Measurements from ENCODE around the gene ANKRD31.

Gene ANKRD31

DNA sequence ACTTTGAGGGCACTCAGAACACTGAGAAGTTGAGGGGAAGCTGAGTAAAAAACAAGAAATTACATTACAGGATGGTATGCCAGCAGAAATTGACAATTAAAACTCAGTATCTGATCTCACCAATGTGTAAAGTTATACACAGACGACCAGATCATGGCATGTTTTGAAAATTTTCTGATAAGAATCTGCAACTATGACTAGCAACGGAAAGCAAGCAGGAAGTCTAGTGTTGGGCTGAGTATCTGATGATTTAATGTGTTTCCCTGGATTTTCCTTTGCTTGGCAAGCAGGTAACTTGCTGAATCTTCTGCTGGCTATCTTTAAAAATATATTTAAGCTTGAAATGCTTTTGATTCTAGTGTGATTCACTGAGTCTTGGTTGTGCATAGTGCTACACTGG, 179.1 kb downstream of the ANKRD31 start:
- no peak for DNase-seq
- in situ Hi-C loops (cut with HindIII; ENCODE audit: low pct_ligation_motif_present, low sequenced_read_pairs) = no loop called here
- TF ChIP-seq, protein P1, sequence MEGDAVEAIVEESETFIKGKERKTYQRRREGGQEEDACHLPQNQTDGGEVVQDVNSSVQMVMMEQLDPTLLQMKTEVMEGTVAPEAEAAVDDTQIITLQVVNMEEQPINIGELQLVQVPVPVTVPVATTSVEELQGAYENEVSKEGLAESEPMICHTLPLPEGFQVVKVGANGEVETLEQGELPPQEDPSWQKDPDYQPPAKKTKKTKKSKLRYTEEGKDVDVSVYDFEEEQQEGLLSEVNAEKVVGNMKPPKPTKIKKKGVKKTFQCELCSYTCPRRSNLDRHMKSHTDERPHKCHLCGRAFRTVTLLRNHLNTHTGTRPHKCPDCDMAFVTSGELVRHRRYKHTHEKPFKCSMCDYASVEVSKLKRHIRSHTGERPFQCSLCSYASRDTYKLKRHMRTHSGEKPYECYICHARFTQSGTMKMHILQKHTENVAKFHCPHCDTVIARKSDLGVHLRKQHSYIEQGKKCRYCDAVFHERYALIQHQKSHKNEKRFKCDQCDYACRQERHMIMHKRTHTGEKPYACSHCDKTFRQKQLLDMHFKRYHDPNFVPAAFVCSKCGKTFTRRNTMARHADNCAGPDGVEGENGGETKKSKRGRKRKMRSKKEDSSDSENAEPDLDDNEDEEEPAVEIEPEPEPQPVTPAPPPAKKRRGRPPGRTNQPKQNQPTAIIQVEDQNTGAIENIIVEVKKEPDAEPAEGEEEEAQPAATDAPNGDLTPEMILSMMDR (IDR thresholded peaks at IDR 0.05; ENCODE audit: low read depth, low read length, missing control alignments) = no peak
- H3K27me3 ChIP-seq (replicated peaks) = no peaks in the 10 kb centered on the region
- no peak overlapping the region for H3K27ac ChIP-seq
- H3K36me3 ChIP-seq (replicated peaks) = no peaks in the 10 kb centered on the region
- H3K4me3 ChIP-seq (ENCODE audit: low read depth, low read length) = no peak overlapping the region

DNA sequence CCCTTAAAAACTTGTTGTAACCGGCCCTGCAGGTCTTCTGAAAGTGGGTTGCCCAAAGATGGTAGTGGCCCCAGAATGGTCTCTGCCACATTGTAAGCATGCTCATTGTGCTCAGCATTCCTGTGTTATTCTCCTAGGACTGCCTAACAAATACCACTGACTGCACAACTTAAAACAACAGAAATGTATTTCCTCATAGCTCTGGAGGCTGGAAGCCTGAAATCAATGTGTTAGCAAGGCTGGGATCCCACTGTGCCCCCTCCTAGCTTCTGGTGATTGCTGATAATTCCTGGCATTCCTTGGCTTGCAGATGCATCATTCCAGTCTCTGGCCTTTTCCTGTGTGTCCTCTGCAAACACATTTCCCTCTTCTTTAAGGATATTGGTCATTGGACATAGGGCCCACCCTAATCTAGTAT, 180.9 kb downstream of the ANKRD31 start:
- TF ChIP-seq, protein P1 (IDR thresholded peaks at IDR 0.05; ENCODE audit: low read depth, low read length, missing control alignments) = no peak
- Histone ChIP-seq H3K27ac (no peak overlapping the region), H3K36me3 (replicated peaks) (no peaks in the 10 kb centered on the region), H3K4me3 (ENCODE audit: low read depth, low read length) (no peak overlapping the region), H3K27me3 (replicated peaks) (no peaks in the 10 kb centered on the region)
- peak; percentile 27 for DNase-seq
- in situ Hi-C loops (cut with HindIII; ENCODE audit: low pct_ligation_motif_present, low sequenced_read_pairs) = no loop called here

DNA sequence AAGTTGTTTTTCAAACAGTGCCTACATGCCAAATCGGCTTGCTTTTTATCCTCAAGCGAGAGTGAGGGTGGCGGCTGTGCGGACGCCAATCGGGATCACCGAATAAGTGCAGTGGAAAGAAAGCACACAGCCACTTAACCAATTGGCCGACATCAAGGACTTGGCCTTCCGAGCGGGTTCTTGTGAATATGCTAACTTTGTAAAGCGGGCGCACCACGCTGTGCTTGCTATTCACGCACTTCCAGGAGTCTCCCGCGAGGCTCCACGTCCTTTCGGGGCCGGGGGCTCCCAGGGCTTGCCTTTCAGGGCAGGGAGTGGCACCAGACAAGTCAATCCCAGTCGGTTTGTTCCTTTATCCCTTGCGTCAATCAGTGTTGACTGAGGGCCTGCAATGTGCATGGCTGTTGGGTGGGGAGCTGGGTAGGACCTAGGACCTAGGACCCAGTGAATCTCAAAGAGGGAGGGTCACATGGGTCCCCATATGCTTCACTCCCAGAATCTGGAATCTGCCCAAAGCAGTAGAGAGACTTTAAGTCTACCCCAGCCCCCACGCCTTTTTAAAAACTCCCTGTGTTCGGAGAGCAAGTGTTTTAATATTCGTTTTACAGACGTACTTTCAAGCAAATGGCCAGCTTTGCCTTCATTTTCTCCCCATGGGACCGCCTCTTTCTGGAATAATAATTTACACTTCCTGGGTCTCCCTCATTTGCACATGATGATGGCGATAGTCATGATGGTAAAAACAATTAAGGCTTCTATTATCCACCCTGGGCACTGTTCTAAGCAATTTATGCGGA, 182.3 kb downstream of the ANKRD31 start:
- H3K27me3 ChIP-seq (replicated peaks) = no peaks in the 10 kb centered on the region
- H3K27ac ChIP-seq = peak overlapping the region; percentile 32
- in situ Hi-C loops (cut with HindIII; ENCODE audit: low pct_ligation_motif_present, low sequenced_read_pairs) = no loop called here
- no peaks in the 10 kb centered on the region for H3K36me3 ChIP-seq (replicated peaks)
- TF ChIP-seq, protein P1 (IDR thresholded peaks at IDR 0.05; ENCODE audit: low read depth, low read length, missing control alignments) = no peak
- peak; percentile 27 for DNase-seq
- peak overlapping the region; percentile 69 for H3K4me3 ChIP-seq (ENCODE audit: low read depth, low read length)

DNA sequence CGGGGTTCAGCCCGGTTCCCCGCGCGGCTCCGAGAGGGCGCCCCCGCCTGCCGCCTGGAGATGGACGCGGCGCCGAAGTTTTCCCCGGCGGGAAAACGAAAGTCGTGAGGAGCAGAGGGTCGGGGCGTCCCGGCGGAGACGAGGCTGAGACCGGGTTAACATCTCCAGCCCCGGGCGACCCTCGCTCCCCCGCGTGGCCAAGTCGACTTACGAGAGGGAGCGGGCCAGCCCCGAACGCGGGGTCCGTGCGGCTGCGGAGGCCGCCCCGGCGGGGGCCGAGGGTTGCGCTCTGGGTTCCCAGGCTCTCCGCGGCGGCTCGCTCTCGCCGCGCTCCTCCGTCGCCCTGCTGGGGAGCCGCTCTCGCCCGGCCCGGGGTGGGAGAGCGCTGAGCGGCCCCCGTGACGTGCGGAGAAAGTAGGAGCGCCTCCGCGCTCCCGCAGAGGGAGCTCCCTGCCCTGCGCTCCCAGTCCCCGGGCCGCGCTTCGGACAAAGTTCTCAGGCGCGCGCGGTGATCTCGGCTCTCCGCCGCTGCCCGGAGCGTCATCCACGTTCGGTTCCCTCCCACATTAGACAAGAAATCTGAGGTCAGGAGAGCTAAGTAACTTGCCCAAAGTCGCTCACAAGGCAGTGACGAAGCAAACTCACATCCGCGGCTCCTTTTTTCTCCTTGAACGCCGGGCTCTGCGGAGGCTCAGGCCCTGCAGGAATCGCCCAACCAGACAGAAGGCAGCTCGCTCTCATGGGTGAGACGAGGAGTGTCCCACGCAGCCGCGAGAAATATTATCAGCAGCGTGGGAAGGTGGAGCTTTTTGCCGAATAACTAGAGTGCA, 183.2 kb downstream of the ANKRD31 start:
- in situ Hi-C loops (cut with HindIII; ENCODE audit: low pct_ligation_motif_present, low sequenced_read_pairs) = no loop called here
- no peaks in the 10 kb centered on the region for H3K27me3 ChIP-seq (replicated peaks)
- peak; percentile 69 for DNase-seq
- peak overlapping the region; percentile 32 for H3K27ac ChIP-seq
- peak overlapping the region; percentile 69 for H3K4me3 ChIP-seq (ENCODE audit: low read depth, low read length)
- no peaks in the 10 kb centered on the region for H3K36me3 ChIP-seq (replicated peaks)
- TF ChIP-seq, protein P1 (IDR thresholded peaks at IDR 0.05; ENCODE audit: low read depth, low read length, missing control alignments) = peak; percentile 18

DNA sequence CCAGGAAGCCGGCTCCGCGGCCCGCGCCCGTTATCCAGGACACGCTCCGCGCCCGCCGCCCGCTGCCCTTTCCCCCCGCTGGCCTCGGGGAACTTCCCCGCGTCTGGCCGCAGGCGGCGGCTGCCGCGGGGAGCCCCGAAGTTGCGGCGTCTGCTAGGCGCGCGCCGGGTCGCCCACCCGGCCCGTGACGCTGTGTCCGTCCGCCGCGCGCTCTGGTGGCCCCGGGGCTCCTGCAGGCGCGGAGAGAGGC, 183.7 kb downstream of the ANKRD31 start:
- Histone ChIP-seq H3K27ac (peak overlapping the region; percentile 32), H3K27me3 (replicated peaks) (no peaks in the 10 kb centered on the region), H3K36me3 (replicated peaks) (no peaks in the 10 kb centered on the region), H3K4me3 (ENCODE audit: low read depth, low read length) (peak overlapping the region; percentile 69)
- DNase-seq = no peak
- TF ChIP-seq, protein P1 (IDR thresholded peaks at IDR 0.05; ENCODE audit: low read depth, low read length, missing control alignments) = no peak
- in situ Hi-C loops (cut with HindIII; ENCODE audit: low pct_ligation_motif_present, low sequenced_read_pairs) = no loop called here
